Measurements from ENCODE around the gene PHEX. TPM values are rescaled to one million over a fixed set of nuclear protein-coding genes. Genes with fewer than 3 reads are reported as not detected.

Gene PHEX
- total RNA-seq, 1 experiment from 2014 or later, result 0.27 TPM

GRCh38 chrX:22105971-22106370, 73.8 kb downstream of the PHEX start:
- ATAC-seq, result no peak
- Histone ChIP-seq H3K36me3 (ENCODE audit: control insufficient read depth in 1 of 2, insufficient read depth in 2 of 2, low read length in 2 of 2) (no peaks in the 10 kb centered on the region), H3K4me2 (ENCODE audit: low read length) (no peak overlapping the region), H3K9me3 (ENCODE audit: control insufficient read depth in 1 of 2, insufficient read depth in 1 of 2, low read depth in 1 of 2, low read length in 2 of 2) (no peaks in the 10 kb centered on the region), H3K27ac (ENCODE audit: low read depth, low read length) (no peak overlapping the region), H3K9me2 (ENCODE audit: insufficient read depth) (no peaks in the 10 kb centered on the region), H2AFZ (ENCODE audit: low read depth, low read length, poor library complexity, severe bottlenecking) (no peak overlapping the region), H3K4me1 (ENCODE audit: control insufficient read depth in 1 of 2, insufficient read depth in 2 of 2, low read length in 2 of 2) (no peaks in the 10 kb centered on the region), H4K20me1 (ENCODE audit: insufficient read depth) (no peaks in the 10 kb centered on the region; the same call in 1 of the 2 replicates), H3K27me3 (ENCODE audit: insufficient read depth, low read length) (no peaks in the 10 kb centered on the region), H3K9ac (ENCODE audit: low read length) (no peak overlapping the region), H3K4me3 (replicated peaks in 1 of 2; ENCODE audit: low read depth in 1 of 2, low read length in 2 of 2) (no peak overlapping the region), H3K79me2 (ENCODE audit: insufficient read depth, low read length) (no peaks in the 10 kb centered on the region)
- DNase-seq (ENCODE audit: low read depth, low spot score), result no peak
- RAD21 ChIA-PET (ENCODE audit: low non-redundant PET in 1 of 2, low total read pairs in 2 of 2, uncharacterized antibody in 2 of 2, unreplicated experiment in 2 of 2), result no interaction called here
- TF ChIP-seq ZBTB33 (IDR thresholded peaks at IDR 0.05; ENCODE audit: extremely low read depth, insufficient replicate concordance, low read length), result no peak
- TF ChIP-seq CEBPB (IDR thresholded peaks at IDR 0.05; ENCODE audit: low read depth), result no peak
- no peak for TF ChIP-seq EZH2phosphoT487 (IDR thresholded peaks at IDR 0.05; ENCODE audit: borderline replicate concordance)
- no peak for TF ChIP-seq CTCF (IDR thresholded peaks at IDR 0.05 in 2 of 3, conservative IDR thresholded peaks at IDR 0.05 in 1 of 3; ENCODE audit: borderline replicate concordance in 1 of 3, insufficient read depth in 1 of 3, low read depth in 2 of 3, low read length in 2 of 3)
- no peak for TF ChIP-seq ELF1 (IDR thresholded peaks at IDR 0.05; ENCODE audit: borderline replicate concordance, low read depth)
- no peak for TF ChIP-seq RAD21 (IDR thresholded peaks at IDR 0.05; ENCODE audit: low read depth)
- TF ChIP-seq YY1 (IDR thresholded peaks at IDR 0.05; ENCODE audit: extremely low read depth, insufficient replicate concordance, low read depth, low read length), result no peak
- no peak for TF ChIP-seq SP1 (IDR thresholded peaks at IDR 0.05; ENCODE audit: low read depth)
- TF ChIP-seq ZFX (IDR thresholded peaks at IDR 0.05), result no peak
- TF ChIP-seq TCF7L2 (IDR thresholded peaks at IDR 0.05; ENCODE audit: borderline replicate concordance, extremely low read depth, insufficient read depth, insufficient read length), result no peak
- TF ChIP-seq EGR1 (IDR thresholded peaks at IDR 0.05; ENCODE audit: low read depth), result no peak
- no peak for TF ChIP-seq MAX (IDR thresholded peaks at IDR 0.05)
- TF ChIP-seq ATF3 (IDR thresholded peaks at IDR 0.05), result no peak
- TF ChIP-seq POLR2AphosphoS5 (IDR thresholded peaks at IDR 0.05; ENCODE audit: low read depth, low read length), result no peak
- TF ChIP-seq ZNF274 (IDR thresholded peaks at IDR 0.05; ENCODE audit: low read depth, low read length), result no peak
- no peak for TF ChIP-seq REST (IDR thresholded peaks at IDR 0.05; ENCODE audit: low read depth)
- no TSS peak for BruUV-seq (replicated peaks)
- intact Hi-C loops (cut with micrococcal nuclease), result no loop called here
- CTCF ChIA-PET, result no interaction called here
- POLR2A ChIA-PET, result no interaction called here

All from HCT116 (cell line).